ENCODE data around the gene RIPOR2. TPM values are rescaled to one million over a fixed set of nuclear protein-coding genes. Genes with fewer than 3 reads are reported as not detected.

RIPOR2 gene
- total RNA-seq, 2 experiments from 2014 or later, result 21.0 to 23.5 TPM

- POLR2A ChIA-PET, result no interaction called here
Measured at GRCh38 chr6:24847402-24847801, 88.4 kb downstream of the RIPOR2 start.

GRCh38 chr6:24845578-24845977, 90.2 kb downstream of the RIPOR2 start:
- ChIA-PET CTCF (interaction anchor here (0.7 to 1.1 kb wide), 3 partner anchors 10 to 147 kb away, joined by 3 to 7 read pairs (median 3); no protein-coding TSS in a partner anchor), POLR2A (no interaction called here)

More at GRCh38 chr6:24847402-24847801, 88.4 kb downstream of the RIPOR2 start:
- CTCF ChIA-PET, result no interaction called here

DNA sequence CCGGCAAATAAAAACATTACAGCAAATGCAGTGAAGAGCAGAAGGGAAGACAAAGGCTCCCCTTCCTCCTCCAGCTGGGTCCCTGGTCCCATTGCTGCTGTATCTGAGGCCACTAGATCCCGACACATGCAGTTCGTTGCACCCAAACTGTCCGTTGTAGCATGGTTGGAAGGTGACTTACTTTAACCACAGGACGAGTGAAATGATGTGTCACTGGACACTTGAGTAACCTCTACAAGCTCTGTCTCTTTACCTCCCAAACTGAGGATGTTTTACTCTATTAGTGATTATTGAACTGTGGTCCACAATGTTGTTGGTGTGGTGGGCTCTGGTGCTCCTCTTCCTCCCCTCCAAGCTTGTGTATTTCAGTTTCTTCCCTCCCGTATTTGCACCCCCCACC, 90.9 kb downstream of the RIPOR2 start:
- CTCF ChIA-PET, result interaction anchor here (1.0 to 1.3 kb wide), 2 partner anchors 11 to 147 kb away, joined by 3 read pairs; no protein-coding TSS in a partner anchor
- POLR2A ChIA-PET, result interaction anchor here (0.8 kb wide), 1 partner anchor 60 kb away, joined by 3 read pairs; no protein-coding TSS in a partner anchor

GRCh38 chr6:24844061-24844460, 91.7 kb downstream of the RIPOR2 start:
- ChIA-PET POLR2A (interaction anchor here (0.5 to 0.8 kb wide), 2 partner anchors 10 to 59 kb away, joined by 3 read pairs; no protein-coding TSS in a partner anchor), CTCF (interaction anchor here (0.7 to 1.3 kb wide), 2 partner anchors 148 to 242 kb away, joined by 3 read pairs; no protein-coding TSS in a partner anchor)

- CTCF ChIA-PET, result interaction anchor here (0.8 kb wide), 1 partner anchor 231 kb away, joined by 3 read pairs; no protein-coding TSS in a partner anchor
- POLR2A ChIA-PET, result no interaction called here
Measured at GRCh38 chr6:24840187-24840586, 95.6 kb downstream of the RIPOR2 start.

DNA sequence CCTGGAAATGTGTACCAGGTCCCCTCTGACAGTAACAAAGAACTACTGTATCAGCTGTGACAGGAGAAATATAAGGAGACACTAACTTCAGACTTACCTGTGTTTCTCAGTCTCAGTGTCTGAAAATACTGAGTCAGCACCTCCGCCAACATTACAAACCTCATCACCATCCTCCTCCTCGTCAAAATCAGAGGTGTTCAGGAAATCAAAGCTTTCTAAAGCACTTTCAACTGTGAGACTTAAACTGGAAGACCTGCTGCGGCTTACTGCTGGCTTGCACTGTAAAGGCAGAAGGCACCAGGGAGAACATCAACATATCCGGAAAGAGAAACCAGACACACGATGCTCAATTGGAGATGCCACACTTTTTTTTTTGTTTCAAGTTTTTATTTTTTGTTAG, 96.8 kb downstream of the RIPOR2 start:
- ChIA-PET CTCF (interaction anchor here (1.5 kb wide), 1 partner anchor 11 kb away, joined by 3 read pairs; no protein-coding TSS in a partner anchor), POLR2A (interaction anchor here (0.6 kb wide), 1 partner anchor 12 kb away, joined by 4 read pairs; no protein-coding TSS in a partner anchor)

DNA sequence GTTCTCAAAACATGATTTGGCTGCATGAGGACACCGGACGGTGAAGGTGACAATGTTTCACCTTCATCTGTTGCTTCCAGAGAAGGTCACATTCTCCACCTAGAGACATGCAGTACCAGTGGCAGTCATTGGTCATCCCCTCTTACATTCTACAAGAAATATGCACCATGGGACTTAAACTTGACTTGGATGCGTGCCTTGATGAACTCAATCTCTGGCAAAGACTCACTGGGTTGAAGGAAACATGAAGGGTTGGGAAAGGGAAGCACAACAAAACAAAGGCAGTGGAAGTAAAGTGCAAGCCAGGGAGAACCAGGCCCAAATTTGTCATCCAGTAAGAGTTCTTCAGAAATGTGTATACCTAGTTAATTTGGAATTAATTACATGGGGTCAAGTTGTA, 97.7 kb downstream of the RIPOR2 start:
- CTCF ChIA-PET, result interaction anchor here (1.5 kb wide), 1 partner anchor 11 kb away, joined by 3 read pairs; no protein-coding TSS in a partner anchor
- POLR2A ChIA-PET, result no interaction called here

DNA sequence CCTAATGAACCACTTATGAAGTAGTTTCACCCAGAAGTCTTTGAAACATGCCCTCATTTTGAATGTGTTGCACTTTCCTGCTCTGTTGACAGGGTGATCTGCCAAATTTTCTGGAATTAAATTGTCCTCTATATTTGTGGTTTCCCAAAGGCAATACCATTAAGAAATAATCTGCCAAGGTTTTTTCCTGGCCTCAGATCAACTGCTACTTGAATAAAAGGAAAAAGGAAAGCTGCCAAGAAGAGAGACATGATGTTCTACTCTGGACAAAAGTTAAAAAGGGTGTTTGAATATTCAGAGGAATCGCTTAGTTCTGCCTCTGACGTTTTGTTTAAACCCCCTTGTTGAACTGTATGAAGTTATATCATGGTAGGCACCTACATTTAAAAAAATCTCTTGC, 99.7 kb downstream of the RIPOR2 start:
- ChIA-PET CTCF (no interaction called here), POLR2A (no interaction called here)

GRCh38 chr6:24833711-24834386, 101.9 kb downstream of the RIPOR2 start:
- ChIA-PET POLR2A (interaction anchor here (0.7 kb wide), 1 partner anchor 10 kb away, joined by 3 read pairs; no protein-coding TSS in a partner anchor), CTCF (no interaction called here)

- POLR2A ChIA-PET, result no interaction called here
- CTCF ChIA-PET, result interaction anchor here (1.6 kb wide), 1 partner anchor 50 kb away, joined by 3 read pairs; no protein-coding TSS in a partner anchor
Measured at GRCh38 chr6:24832794-24833193, 103.0 kb downstream of the RIPOR2 start.

DNA sequence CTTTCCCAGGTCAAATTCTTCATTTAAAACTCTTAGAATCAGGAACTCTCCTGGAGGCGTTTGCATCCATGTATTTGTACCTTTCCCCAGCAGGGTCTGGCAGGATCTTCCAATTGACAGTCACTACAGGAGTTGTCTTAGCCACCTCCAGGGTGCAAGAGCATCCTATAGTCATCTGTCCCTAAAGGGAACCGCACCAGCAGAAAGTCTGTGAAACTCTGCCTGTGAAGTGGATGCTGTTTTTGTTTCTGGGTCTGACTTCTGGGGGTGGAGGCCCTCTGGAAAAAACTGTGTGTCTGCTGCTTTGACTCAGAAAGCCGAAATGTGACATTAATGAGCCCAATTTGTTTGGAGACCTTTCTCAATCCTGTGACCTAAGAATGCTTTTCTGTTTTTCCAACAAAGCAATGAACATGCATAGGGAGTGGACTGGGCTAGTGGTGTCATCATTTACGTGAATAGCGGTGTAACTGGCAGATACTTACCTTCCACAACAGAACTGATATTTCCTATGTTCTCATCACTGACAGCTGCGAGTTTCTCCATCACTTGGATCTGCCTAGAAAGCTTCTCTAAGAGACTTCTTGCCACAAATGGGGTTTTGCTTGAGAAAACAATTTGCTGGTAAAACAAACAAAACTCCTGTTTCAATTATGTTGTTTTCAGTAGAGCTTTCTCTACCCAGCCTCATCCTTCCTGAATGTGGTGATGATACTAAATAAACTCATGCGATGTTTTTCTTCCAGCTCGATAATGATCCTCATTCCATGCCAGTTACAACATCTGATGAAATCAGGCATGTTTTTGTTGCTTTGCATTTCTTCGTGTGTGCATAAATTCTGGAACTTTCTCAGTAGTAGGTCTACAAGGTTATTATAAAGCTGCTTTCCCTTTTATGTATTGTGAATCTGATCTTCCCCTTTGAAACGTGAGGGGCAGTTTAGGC, 103.7 kb downstream of the RIPOR2 start:
- CTCF ChIA-PET, result interaction anchor here (1.6 kb wide), 1 partner anchor 51 kb away, joined by 3 read pairs; no protein-coding TSS in a partner anchor
- POLR2A ChIA-PET, result no interaction called here

GRCh38 chr6:24829657-24830056, 106.1 kb downstream of the RIPOR2 start:
- POLR2A ChIA-PET, result no interaction called here
- CTCF ChIA-PET, result interaction anchor here (1.1 to 1.5 kb wide), 2 partner anchors 162 to 188 kb away, joined by 3 to 4 read pairs; no protein-coding TSS in a partner anchor

DNA sequence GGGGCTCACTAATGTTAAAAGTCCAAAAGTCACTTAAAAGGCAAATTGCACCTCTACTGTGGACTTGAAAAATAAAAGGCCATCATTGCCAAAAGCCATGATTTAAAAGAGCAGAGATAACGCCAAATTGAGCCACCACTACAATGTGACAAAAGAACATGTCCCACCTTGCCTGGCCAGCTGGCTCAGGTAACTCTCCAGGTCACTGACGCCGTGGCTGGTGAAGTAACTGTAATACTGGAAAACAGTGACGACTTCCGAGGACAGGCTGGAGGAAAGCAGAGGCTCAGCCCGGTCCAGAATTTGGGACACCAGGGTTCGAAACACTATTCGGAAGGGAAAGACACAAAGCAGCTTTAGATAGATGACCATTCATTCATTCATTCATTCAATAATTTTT, 107.8 kb downstream of the RIPOR2 start:
- ChIA-PET POLR2A (no interaction called here), CTCF (interaction anchor here (1.3 to 1.6 kb wide), 2 partner anchors 11 to 190 kb away, joined by 3 read pairs; no protein-coding TSS in a partner anchor)

GRCh38 chr6:24827162-24827561, 108.6 kb downstream of the RIPOR2 start:
- ChIA-PET CTCF (interaction anchor here (1.3 to 1.6 kb wide), 2 partner anchors 12 to 191 kb away, joined by 3 read pairs; no protein-coding TSS in a partner anchor), POLR2A (no interaction called here)

DNA sequence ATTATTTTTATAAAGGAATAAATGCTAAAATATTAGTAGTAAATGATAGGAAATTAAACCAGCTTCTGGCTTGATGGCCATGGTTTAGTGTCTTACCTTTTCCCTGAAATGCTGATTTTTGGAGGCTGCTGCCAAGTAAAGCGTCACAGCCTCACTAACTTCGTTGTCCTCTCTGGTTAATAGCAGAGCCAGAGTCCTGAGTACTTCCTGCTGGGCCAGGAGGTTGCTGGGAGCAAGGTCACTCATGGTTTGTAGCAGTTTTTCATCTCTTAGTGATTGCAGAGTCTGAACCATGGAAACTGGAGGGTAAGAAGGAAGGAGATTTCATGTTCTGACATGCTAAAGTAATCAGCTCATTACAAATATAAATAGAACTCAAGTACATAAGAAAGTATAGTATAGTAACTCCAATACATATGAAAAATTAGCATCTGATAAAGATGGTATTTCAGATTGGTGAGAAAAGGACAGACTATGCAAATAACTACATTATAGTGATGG, 110.6 kb downstream of the RIPOR2 start:
- CTCF ChIA-PET, result no interaction called here
- POLR2A ChIA-PET, result no interaction called here

- ChIA-PET POLR2A (no interaction called here), CTCF (interaction anchor here (0.9 kb wide), 1 partner anchor 124 kb away, joined by 3 read pairs; no protein-coding TSS in a partner anchor)
Measured at GRCh38 chr6:24824142-24824938, 111.4 kb downstream of the RIPOR2 start.

DNA sequence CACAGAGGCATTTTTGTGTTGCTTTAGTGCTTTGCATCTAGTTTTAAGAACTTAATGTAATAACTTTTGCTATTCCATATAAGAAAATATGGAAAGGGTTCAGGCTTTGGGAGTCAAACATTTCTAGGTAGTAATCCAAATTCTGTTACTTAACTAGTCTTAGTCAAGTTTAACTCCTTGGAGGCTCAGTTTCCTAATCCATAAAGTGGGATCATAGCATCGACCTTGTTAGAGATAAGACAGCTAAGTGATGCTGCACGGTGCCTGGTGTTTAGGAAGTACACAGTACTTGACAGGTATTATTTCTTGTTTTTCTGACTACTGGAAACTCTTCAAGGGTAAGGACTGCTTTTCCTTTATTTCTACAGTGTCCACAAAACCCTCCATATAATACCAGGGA, 112.6 kb downstream of the RIPOR2 start:
- ChIA-PET CTCF (no interaction called here), POLR2A (interaction anchor here (0.5 kb wide), 1 partner anchor 145 kb away, joined by 4 read pairs; no protein-coding TSS in a partner anchor)

DNA sequence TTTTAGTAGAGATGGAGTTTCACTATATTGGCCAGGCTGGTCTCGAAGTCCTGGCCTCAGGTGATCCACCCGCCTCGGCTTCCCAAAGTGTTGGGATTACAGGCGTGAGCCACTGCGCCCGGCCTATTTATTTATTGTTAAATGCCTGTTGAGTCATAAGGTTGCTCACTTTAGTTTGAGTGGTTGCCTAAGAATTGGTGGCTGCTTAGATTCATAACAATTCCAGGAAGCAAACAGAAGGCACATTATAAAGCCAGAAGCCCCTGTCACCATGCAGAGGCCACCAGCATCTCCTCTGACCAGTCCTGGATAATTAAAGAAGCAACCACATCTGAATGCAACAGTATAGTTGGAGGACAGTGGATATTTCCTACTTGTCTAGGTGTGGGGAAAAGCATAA, 113.1 kb downstream of the RIPOR2 start:
- ChIA-PET POLR2A (interaction anchor here (0.5 kb wide), 1 partner anchor 145 kb away, joined by 4 read pairs; no protein-coding TSS in a partner anchor), CTCF (no interaction called here)

Data from activated CD8-positive, alpha-beta memory T cell treated with anti-CD3 and anti-CD28 coated beads for 36 hours (primary cell).